Fibroblast of pulmonary artery (primary cell): ENCODE measurements around the gene COL5A1.
"Not testable (repeated sequence)": the region's sequence is repeated elsewhere in the genome, so short reads cannot be mapped to it uniquely, and the experiment has no call there.

Source experiments
- DNase-seq: peaks from one replicate; pipeline ENCODE4 v3.0.0-alpha.2; 2010; ENCODE audit warnings: low read depth
- H3K4me3 ChIP-seq: replicated peaks from 2 replicates; pipeline ENCODE4 v1.5.1; 2011; ENCODE audit warnings: low read depth, mild to moderate bottlenecking, control low read depth, low read length, moderate library complexity
- TF ChIP-seq, protein P1 (sequence below): IDR thresholded peaks from 2 replicates; pipeline ENCODE4 v1.5.1; 2011; ENCODE audit warnings: mild to moderate bottlenecking, control low read depth, low read length, inconsistent platforms; ENCODE audit errors: missing control alignments

Gene COL5A1

GRCh38 chr9:134683714-134684374 is 42.2 kb downstream of the COL5A1 start:
- no peak for DNase-seq
- TF ChIP-seq, protein P1, sequence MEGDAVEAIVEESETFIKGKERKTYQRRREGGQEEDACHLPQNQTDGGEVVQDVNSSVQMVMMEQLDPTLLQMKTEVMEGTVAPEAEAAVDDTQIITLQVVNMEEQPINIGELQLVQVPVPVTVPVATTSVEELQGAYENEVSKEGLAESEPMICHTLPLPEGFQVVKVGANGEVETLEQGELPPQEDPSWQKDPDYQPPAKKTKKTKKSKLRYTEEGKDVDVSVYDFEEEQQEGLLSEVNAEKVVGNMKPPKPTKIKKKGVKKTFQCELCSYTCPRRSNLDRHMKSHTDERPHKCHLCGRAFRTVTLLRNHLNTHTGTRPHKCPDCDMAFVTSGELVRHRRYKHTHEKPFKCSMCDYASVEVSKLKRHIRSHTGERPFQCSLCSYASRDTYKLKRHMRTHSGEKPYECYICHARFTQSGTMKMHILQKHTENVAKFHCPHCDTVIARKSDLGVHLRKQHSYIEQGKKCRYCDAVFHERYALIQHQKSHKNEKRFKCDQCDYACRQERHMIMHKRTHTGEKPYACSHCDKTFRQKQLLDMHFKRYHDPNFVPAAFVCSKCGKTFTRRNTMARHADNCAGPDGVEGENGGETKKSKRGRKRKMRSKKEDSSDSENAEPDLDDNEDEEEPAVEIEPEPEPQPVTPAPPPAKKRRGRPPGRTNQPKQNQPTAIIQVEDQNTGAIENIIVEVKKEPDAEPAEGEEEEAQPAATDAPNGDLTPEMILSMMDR = no peak
- H3K4me3 ChIP-seq = no peak overlapping the region

DNA sequence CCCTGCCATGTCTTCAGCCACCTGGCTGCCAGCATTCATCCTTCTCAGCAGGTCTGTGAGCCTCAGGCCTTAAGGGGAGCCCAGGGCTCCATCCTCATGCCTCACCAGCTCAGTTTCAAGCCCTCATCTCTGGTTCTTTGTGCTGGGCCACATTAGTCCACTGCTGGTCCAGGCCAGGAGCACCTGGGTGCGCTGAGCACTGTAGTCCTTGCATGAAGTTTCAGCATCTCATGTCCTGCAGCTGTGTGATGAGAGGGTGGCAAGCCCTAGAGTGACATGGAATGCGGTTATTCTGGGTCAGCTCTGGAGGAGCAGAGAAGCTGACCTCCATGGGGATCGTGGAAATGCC is 42.7 kb downstream of the COL5A1 start:
- TF ChIP-seq, protein P1 = no peak
- no peak overlapping the region for H3K4me3 ChIP-seq
- DNase-seq = no peak

- not testable (repeated sequence) for DNase-seq, H3K4me3 ChIP-seq
Measured at GRCh38 chr9:134684941-134685340, 43.3 kb downstream of the COL5A1 start.

DNA sequence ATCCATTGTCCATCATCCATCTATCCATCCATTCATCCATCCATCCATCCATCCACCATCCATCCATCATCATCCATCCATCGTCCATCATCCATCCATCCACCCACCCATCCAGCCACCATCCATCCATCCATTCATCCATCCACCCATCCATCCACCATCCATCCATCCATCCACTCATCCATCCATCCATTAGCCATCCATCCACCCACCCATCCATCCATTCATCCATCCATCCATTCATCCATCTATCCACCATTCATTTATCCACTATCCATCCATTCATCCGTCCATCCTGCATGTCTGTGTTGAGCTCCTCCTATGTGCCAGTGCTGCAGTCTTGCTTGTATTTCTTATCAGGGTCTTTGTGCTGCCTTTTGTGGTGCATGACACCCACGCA is 44.2 kb downstream of the COL5A1 start:
- H3K4me3 ChIP-seq = no peak overlapping the region
- TF ChIP-seq, protein P1 = no peak
- no peak for DNase-seq

- no peak overlapping the region for H3K4me3 ChIP-seq
- DNase-seq = no peak
- TF ChIP-seq, protein P1 = no peak
Measured at GRCh38 chr9:134686896-134687295, 45.3 kb downstream of the COL5A1 start.

DNA sequence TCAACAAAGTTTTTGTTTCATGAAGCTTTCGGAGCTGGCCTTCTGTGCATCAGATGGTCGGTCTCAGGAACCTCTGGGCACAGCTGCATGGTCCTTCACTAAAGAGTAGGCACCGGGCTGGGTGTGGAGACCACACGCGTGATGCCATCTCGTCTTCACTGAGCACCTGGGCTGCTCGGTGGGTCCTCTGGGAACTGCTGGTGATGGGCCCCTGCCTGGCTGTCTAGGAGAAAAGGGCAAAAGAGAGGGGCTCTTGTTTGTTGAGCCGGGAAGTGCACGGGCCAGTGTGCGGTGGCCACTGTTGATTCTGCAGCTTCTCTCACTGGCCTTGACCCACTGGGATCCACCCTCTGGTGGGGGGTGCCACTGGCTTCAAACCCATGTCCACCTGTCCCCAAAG is 46.0 kb downstream of the COL5A1 start:
- no peak for DNase-seq
- TF ChIP-seq, protein P1 = no peak
- no peak overlapping the region for H3K4me3 ChIP-seq

DNA sequence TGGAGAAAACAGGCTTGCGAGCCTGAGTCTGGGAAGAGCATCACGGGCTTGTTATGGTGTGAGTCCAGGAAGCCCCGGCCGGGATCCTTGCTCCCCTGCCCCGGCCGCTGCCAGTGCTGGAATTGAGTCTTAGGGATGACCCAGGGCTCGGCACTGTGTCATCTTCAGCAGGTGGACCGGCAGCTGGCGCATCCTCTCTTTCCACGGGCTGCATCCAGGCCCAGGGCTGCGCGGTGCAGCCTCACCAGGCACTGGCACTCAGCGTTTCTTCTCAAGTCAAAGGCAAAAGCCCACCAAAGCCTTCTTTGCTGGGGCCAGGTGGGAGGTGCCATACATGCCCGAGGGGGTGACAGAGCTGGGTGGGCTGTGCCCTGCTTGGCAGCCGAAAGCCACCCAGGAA is 46.6 kb downstream of the COL5A1 start:
- no peak for DNase-seq
- TF ChIP-seq, protein P1 = no peak
- no peak overlapping the region for H3K4me3 ChIP-seq
